ENCODE data around the gene OSTF1. TPM values are rescaled to one million over a fixed set of nuclear protein-coding genes. Genes with fewer than 3 reads are reported as not detected.

The OSTF1 gene
- total and polyA plus RNA-seq, 10 of the 15 experiments (the other 5 are each of a cell fraction or from before 2014, with no cell fraction given): 36.2 to 82.4 (median 46.9) TPM

DNA sequence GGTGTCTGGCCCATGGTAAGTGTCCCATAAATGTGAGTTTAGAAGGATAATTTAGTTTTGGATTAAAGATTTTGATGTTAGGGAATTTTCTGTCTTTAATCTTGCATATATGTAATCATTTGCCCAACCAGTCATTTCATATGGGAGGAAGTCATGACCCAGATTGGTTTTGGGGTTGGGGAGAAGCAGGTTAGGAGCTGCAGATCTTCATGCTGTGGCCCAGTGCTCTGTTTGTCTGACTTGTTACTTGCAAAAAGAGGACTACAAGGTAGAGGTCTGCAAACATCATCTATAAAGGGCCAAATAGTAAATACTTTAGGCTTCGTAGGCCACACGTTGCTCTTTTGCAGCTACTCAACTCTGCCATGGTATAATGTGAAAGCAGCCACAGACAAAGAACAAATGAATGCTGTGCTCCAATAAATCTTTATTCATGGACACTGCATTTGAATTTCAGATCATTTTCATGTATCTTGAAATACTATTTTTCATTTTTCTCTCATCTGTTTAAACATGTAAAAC, 16.8 kb downstream of the OSTF1 start (continued):
- TF ChIP-seq, protein P1, sequence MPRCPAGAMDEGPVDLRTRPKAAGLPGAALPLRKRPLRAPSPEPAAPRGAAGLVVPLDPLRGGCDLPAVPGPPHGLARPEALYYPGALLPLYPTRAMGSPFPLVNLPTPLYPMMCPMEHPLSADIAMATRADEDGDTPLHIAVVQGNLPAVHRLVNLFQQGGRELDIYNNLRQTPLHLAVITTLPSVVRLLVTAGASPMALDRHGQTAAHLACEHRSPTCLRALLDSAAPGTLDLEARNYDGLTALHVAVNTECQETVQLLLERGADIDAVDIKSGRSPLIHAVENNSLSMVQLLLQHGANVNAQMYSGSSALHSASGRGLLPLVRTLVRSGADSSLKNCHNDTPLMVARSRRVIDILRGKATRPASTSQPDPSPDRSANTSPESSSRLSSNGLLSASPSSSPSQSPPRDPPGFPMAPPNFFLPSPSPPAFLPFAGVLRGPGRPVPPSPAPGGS (IDR thresholded peaks at IDR 0.05; ENCODE audit: borderline replicate concordance, insufficient read depth, low read depth, low read length, poor library complexity, severe bottlenecking): no peak

DNA sequence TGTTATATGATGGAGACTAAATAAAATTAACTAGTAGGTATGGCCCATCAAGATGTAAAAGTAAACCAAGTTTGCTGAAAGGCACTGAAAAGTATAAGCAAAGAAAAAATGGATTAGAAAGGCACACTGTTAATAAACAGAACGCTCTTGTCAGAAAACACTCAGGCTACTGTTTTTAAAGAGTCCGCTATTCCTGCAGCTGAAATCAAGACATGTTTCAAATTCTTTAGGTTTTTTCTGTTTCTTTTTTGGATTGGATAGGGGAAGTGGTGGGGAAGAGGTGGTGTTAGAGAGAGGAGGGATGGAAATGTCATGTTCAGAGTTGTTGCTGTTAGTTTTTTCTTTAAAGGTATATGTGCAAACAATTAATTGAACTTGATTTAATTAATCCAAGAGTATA, 17.5 kb downstream of the OSTF1 start:
- no peak overlapping the region for H3K27ac ChIP-seq (ENCODE audit: control insufficient read depth, insufficient read depth)
- CTCF ChIA-PET: interaction anchor here (1.2 to 1.6 kb wide), 2 partner anchors 11 to 15 kb away, joined by 3 to 4 read pairs; no protein-coding TSS in a partner anchor
- POLR2A ChIA-PET: interaction anchor here (0.6 kb wide), 1 partner anchor 16 kb away, joined by 4 read pairs; no protein-coding TSS in a partner anchor
- TF ChIP-seq ZSCAN29 (IDR thresholded peaks at IDR 0.05) (no peak), SUPT20H (IDR thresholded peaks at IDR 0.05; ENCODE audit: borderline replicate concordance, control insufficient read depth, low read depth, low read length) (no peak), ZNF207 (IDR thresholded peaks at IDR 0.05; ENCODE audit: borderline replicate concordance) (no peak), SMC3 (IDR thresholded peaks at IDR 0.05; ENCODE audit: borderline replicate concordance, low read length) (no peak), TAF1 (IDR thresholded peaks at IDR 0.05; ENCODE audit: borderline replicate concordance, low read depth, low read length) (no peak), NFYB (IDR thresholded peaks at IDR 0.05; ENCODE audit: insufficient read depth, low read depth, low read length) (no peak), MXI1 (IDR thresholded peaks at IDR 0.05; ENCODE audit: low read depth, low read length) (no peak), BACH1 (IDR thresholded peaks at IDR 0.05; ENCODE audit: borderline replicate concordance) (no peak), HCFC1 (IDR thresholded peaks at IDR 0.05; ENCODE audit: low read length) (no peak)
- TF ChIP-seq, protein P2, sequence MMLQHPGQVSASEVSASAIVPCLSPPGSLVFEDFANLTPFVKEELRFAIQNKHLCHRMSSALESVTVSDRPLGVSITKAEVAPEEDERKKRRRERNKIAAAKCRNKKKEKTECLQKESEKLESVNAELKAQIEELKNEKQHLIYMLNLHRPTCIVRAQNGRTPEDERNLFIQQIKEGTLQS (IDR thresholded peaks at IDR 0.05; ENCODE audit: borderline replicate concordance, extremely low read depth, low read depth, low read length): no peak
- TF ChIP-seq, protein P3, sequence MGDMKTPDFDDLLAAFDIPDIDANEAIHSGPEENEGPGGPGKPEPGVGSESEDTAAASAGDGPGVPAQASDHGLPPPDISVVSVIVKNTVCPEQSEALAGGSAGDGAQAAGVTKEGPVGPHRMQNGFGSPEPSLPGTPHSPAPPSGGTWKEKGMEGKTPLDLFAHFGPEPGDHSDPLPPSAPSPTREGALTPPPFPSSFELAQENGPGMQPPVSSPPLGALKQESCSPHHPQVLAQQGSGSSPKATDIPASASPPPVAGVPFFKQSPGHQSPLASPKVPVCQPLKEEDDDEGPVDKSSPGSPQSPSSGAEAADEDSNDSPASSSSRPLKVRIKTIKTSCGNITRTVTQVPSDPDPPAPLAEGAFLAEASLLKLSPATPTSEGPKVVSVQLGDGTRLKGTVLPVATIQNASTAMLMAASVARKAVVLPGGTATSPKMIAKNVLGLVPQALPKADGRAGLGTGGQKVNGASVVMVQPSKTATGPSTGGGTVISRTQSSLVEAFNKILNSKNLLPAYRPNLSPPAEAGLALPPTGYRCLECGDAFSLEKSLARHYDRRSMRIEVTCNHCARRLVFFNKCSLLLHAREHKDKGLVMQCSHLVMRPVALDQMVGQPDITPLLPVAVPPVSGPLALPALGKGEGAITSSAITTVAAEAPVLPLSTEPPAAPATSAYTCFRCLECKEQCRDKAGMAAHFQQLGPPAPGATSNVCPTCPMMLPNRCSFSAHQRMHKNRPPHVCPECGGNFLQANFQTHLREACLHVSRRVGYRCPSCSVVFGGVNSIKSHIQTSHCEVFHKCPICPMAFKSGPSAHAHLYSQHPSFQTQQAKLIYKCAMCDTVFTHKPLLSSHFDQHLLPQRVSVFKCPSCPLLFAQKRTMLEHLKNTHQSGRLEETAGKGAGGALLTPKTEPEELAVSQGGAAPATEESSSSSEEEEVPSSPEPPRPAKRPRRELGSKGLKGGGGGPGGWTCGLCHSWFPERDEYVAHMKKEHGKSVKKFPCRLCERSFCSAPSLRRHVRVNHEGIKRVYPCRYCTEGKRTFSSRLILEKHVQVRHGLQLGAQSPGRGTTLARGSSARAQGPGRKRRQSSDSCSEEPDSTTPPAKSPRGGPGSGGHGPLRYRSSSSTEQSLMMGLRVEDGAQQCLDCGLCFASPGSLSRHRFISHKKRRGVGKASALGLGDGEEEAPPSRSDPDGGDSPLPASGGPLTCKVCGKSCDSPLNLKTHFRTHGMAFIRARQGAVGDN (IDR thresholded peaks at IDR 0.05): no peak
- TF ChIP-seq, protein P4, sequence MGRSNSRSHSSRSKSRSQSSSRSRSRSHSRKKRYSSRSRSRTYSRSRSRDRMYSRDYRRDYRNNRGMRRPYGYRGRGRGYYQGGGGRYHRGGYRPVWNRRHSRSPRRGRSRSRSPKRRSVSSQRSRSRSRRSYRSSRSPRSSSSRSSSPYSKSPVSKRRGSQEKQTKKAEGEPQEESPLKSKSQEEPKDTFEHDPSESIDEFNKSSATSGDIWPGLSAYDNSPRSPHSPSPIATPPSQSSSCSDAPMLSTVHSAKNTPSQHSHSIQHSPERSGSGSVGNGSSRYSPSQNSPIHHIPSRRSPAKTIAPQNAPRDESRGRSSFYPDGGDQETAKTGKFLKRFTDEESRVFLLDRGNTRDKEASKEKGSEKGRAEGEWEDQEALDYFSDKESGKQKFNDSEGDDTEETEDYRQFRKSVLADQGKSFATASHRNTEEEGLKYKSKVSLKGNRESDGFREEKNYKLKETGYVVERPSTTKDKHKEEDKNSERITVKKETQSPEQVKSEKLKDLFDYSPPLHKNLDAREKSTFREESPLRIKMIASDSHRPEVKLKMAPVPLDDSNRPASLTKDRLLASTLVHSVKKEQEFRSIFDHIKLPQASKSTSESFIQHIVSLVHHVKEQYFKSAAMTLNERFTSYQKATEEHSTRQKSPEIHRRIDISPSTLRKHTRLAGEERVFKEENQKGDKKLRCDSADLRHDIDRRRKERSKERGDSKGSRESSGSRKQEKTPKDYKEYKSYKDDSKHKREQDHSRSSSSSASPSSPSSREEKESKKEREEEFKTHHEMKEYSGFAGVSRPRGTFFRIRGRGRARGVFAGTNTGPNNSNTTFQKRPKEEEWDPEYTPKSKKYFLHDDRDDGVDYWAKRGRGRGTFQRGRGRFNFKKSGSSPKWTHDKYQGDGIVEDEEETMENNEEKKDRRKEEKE (IDR thresholded peaks at IDR 0.05): no peak

More for the DNA sequence above, 17.5 kb downstream of the OSTF1 start:
- peaks cover 0 to 4% of the 10 kb centered on the region in 2 experiments; a peak in 1 of 4 replicates for H3K36me3 ChIP-seq (ENCODE audit: control insufficient read depth in 2 of 2, insufficient read depth in 2 of 2, low read length in 1 of 2)
- no peak overlapping the region for H2AFZ ChIP-seq (ENCODE audit: control insufficient read depth, low read depth, low read length)
- RAD21 ChIA-PET (ENCODE audit: unreplicated experiment): no interaction called here
- peaks cover 2% of the 10 kb centered on the region for H3K79me2 ChIP-seq (ENCODE audit: control insufficient read depth, insufficient read depth, low read length)
- intact Hi-C loops (cut with micrococcal nuclease; ENCODE audit: unreplicated experiment): no loop called here
- no peaks in the 10 kb centered on the region for H3K4me1 ChIP-seq (ENCODE audit: control insufficient read depth, insufficient read depth, low read length)
- no peak overlapping the region for H3K9ac ChIP-seq (ENCODE audit: control insufficient read depth, insufficient read depth, low read length)
- FAIRE-seq (no peak), ATAC-seq (no peak), DNase-seq (ENCODE audit: low read depth, low spot score) (no peak)
- H3K4me2 ChIP-seq (ENCODE audit: control insufficient read depth, insufficient read depth): no peak overlapping the region
- WGBS (ENCODE audit: insufficient coverage, insufficient replicate concordance, low lambda C conversion rate, missing lambda C conversion rate): 87% methylated on average over 2 of the region's 2 CpGs
- SMC1A ChIA-PET (ENCODE audit: uncharacterized antibody, unreplicated experiment): interaction anchor here (1.4 kb wide), 1 partner anchor 13 kb away, joined by 4 read pairs; no protein-coding TSS in a partner anchor
- no peak overlapping the region for H3K4me3 ChIP-seq
- in situ Hi-C loops (cut with MboI): no loop called here
- no TSS peak for BruUV-seq (replicated peaks)
- H3K9me3 ChIP-seq (replicated peaks; ENCODE audit: control insufficient read depth, insufficient read depth, low read length): no peaks in the 10 kb centered on the region
- H4K20me1 ChIP-seq (ENCODE audit: control insufficient read depth, insufficient read depth): no peaks in the 10 kb centered on the region; the same call in 1 of the 2 replicates
- no peaks in the 10 kb centered on the region for H3K27me3 ChIP-seq (replicated peaks in 1 of 2; ENCODE audit: control insufficient read depth in 2 of 2, insufficient read depth in 2 of 2, low read length in 1 of 2)

Measured in GM12878 (cell line).